CD4-positive, alpha-beta T cell treated with Interleukin-12 subunit alpha and Interleukin-12 subunit beta, for 1 hour (primary cell): ENCODE measurements around the gene GAB1.

Experiments
- DNase-seq: peaks from one replicate; pipeline ENCODE4 v3.0.0-alpha.2; 2020

Gene GAB1

GRCh38 chr4:143512978-143513313 is 176.3 kb downstream of the GAB1 start:
- no peak for DNase-seq

GRCh38 chr4:143513314-143514168 is 176.9 kb downstream of the GAB1 start, which contains the start of gene SMARCA5:
SMARCA5 (plus strand) TSS chr4:143513702; CDS start chr4:143513925, 223 bp downstream.
- peak; percentile 98 for DNase-seq

- no peak for DNase-seq
These were observed 177.5 kb downstream of the GAB1 start for GRCh38 chr4:143514169-143514495.

- DNase-seq, result peak; percentile 25
These were observed 177.8 kb downstream of the GAB1 start for GRCh38 chr4:143514497-143514896.

- peak; percentile 4 for DNase-seq
These were observed 178.2 kb downstream of the GAB1 start for GRCh38 chr4:143514901-143515300.

- no peak for DNase-seq
These were observed 179.2 kb downstream of the GAB1 start for GRCh38 chr4:143515905-143516304.

- DNase-seq, result no peak
These were observed 181.1 kb downstream of the GAB1 start for GRCh38 chr4:143517764-143518163.
